LNCAP (cell line): Measurements from ENCODE around the gene ILKAP.

Experiments used
- TF ChIP-seq, protein P1 (sequence below): fragments of 450-650 bp; IDR thresholded peaks from 2 replicates; pipeline ENCODE4 v1.5.1; 2017; ENCODE audit warnings: mild to moderate bottlenecking

ILKAP gene

DNA sequence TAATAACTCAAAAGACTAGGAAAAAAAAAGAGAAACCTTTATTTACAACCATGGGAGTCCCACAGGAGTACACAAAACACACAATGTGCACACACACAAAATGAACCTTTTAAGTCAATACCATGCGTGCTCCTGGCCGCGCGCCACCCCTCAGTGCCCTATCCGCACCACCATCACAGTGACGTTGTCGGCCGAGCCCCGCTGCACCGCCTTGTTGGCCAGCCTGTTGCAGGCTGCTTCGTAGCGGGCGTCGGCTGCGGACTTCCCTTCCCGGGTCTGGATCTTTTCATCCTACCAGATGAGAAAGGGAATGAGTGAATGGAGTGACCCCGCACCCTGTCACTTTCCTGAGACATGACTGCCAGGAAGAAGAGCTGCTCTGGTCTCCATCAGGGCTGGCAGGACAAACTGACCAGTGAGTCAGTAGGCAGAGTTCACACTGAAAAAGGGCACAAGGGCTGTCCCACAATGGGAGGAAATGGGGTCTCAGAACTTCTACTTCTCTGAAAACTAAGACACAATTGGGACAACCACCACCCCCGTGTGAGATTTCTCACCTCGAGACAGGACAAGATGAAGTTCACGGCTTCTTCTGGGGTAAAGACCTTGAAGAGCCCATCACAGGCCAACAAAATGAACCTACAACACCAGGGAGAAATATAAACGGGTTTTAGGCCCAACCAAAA lies 33.0 kb downstream of the ILKAP start:
- TF ChIP-seq, protein P1, sequence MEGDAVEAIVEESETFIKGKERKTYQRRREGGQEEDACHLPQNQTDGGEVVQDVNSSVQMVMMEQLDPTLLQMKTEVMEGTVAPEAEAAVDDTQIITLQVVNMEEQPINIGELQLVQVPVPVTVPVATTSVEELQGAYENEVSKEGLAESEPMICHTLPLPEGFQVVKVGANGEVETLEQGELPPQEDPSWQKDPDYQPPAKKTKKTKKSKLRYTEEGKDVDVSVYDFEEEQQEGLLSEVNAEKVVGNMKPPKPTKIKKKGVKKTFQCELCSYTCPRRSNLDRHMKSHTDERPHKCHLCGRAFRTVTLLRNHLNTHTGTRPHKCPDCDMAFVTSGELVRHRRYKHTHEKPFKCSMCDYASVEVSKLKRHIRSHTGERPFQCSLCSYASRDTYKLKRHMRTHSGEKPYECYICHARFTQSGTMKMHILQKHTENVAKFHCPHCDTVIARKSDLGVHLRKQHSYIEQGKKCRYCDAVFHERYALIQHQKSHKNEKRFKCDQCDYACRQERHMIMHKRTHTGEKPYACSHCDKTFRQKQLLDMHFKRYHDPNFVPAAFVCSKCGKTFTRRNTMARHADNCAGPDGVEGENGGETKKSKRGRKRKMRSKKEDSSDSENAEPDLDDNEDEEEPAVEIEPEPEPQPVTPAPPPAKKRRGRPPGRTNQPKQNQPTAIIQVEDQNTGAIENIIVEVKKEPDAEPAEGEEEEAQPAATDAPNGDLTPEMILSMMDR = no peak

DNA sequence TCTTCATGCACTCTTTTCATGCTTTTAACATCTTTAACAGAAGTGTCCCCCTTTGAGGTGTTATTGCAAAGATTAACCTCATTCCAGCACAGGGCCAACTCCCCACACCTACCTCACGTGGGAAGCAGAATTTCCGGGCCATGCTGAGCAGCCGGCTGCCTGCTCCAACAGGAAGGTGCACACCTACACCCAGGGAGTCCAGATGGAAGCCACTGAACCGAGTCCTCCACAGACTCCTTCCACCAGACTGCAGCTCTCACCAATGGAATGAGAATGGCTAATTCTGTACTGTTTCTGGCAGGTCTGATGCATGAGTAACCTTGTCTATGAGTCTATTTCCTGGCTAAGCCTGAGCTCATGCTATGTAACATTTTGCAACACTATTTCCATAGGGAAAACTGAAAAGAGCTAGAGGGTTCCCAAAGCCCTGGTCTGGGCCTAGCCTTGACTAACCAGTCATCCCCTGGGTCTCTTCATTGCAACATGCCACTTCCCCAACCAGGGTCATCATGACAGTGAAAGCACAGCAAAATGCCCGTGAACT lies 33.7 kb downstream of the ILKAP start:
- TF ChIP-seq, protein P1 = no peak

DNA sequence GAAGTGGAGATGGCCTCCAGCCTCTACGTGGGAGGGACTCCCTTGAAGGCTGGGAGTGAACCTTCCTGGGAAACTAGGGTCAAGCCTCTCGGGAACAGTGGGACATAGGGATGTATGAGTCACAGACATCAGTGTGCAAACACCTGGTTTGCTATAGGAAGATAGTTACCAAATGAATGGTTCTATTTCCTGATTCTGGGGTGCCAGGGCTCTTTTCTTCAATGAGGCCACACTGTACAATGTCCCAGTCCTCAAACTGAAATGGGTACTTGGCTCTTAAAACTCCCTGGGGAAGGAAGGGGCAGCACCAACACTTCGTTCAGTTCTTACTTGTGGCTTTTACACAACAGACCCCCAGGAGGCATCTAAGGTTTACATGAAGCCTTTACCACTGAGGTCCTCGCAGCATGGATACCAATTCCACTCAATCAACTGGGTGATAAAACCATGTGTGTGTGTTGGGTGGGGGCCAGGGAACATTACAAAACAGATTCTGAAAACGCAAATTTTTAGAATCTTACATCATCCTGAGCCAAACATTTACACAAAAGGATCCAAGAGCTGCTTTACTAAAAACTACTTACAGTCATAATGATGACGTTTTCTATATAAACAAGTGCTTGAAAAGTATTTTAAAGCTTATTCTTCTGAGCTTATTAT lies 34.3 kb downstream of the ILKAP start:
- TF ChIP-seq, protein P1 = no peak

DNA sequence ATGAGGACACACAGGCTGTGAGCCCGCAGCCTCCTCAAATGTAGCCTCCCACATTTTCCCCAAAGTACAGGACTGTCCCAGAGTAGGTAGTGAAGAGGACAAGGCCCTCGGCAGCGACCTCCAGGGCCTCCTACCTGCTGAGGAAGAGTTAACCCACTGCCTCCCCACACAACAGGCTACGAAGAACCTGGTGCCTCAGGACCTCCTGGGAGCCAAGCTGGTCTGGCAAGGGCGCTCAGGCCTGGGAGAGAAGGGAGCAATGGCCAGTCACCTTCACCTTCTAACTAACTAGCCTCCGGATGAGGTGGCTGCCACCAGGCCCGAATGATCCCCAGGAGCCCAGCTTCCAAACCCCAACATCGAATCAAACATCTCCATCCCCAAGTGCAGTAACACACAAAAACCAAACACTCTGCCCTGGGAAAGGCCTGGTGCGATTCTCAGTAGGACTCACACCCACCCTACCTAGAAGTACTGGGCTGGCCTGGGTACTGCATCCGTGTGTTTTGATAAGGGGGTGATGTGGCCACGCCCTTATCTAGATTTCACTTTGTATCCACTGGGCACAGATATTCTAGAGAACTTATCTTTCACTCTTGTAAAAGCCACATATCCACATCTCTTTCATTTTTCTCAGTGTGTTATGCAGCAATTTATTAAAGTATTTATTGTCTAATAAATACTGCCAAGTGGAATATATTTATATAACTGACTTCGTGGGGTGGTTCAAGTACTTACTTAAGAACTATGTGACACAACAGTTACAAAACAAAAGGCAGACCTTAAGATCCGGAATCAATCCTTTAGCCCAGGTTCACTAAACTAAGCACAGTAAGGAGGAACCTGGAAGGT lies 35.1 kb downstream of the ILKAP start:
- TF ChIP-seq, protein P1 = no peak

DNA sequence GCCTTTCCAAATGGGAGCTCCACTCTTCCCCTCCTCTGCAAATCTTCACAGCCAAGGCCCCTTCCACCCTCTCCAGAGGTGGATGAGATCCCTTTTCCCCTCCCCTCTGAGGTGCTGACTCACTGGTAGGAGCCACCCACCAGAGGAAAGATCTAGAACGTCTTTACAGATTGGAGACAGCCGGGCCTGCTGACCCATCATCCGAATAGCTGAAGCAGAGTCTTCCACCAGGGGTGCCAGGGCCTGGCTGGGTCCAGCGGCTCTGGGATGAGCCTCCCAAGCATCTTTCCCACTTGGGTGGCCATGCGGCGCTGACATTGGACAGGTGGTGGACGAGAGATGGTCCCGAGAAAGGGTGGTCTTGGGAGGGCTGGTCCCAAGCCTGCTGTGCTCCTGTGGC lies 35.7 kb downstream of the ILKAP start:
- TF ChIP-seq, protein P1 = no peak

DNA sequence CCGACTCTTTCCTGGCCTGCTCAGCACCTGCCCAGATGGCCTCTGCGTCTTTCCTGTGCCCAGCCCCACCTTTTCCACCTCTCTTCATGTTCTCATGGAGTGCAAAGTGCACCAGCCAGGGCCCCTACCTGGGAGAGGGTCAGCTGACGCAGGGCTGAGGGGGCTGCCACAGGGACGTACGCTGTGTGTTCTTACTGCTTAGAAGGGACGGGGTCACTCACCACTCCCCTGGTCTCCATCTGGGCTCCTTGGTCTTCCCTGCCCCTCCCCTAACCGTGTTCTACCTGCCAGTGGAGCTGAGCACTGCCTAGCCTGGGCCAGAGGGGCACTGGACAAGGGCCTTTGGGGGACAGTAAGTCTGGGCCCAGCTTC lies 36.2 kb downstream of the ILKAP start:
- TF ChIP-seq, protein P1 = no peak
